Gastroesophageal sphincter (tissue), 4 donors: ENCODE results near the gene S1PR4. TPM values are rescaled to one million over a fixed set of nuclear protein-coding genes. Genes with fewer than 3 reads are reported as not detected.

ENCODE experiments used
- ATAC-seq: fragments of 150-250 bp; one replicate; pipeline ENCODE4 v1.9.1; 2016; ENCODE audit warnings: mild to moderate bottlenecking, moderate library complexity
- H3K27ac ChIP-seq, 4 donors: fragments of 200-600 bp; sonication (generic) in 3 of 4; 1 replicate in 3 of 4; 2 replicates in 1 of 4; pipeline ENCODE4 v1.5.1; 2016 to 2019
- H3K27me3 ChIP-seq: fragments of 200-600 bp; sonication (generic); one replicate; pipeline ENCODE4 v1.5.1; 2019
- H3K36me3 ChIP-seq, 2 donors: fragments of 200-600 bp; sonication (generic); one replicate each; pipeline ENCODE4 v1.5.1; 2019; ENCODE audit warnings: control low read depth in 1 of 2
- H3K4me1 ChIP-seq, 3 donors: fragments of 200-600 bp; sonication (generic); 1 replicate in 2 of 3; 2 replicates in 1 of 3; pipeline ENCODE4 v1.5.1; 2016 to 2019; ENCODE audit warnings: control low read depth in 2 of 3
- H3K4me3 ChIP-seq, 2 donors: fragments of 200-600 bp; sonication (generic); one replicate each; pipeline ENCODE4 v1.5.1; 2019; ENCODE audit warnings: mild to moderate bottlenecking in 1 of 2, moderate library complexity in 1 of 2
- H3K9me3 ChIP-seq, 3 donors: fragments of 200-600 bp; sonication (generic); one replicate each; pipeline ENCODE4 v1.5.1; 2017 to 2019; ENCODE audit warnings: control low read depth in 2 of 3
- CTCF ChIP-seq, 4 experiments: fragments of 200-600 bp in 2 of 4; fragments of 450-650 bp in 2 of 4; sonication (generic) in 1 of 4; IDR thresholded peaks; one replicate each; pipeline ENCODE4 v1.5.1; 2017 to 2019; ENCODE audit warnings: antibody characterized with exemption in 4 of 4, mild to moderate bottlenecking in 2 of 4, moderate library complexity in 2 of 4
- EP300 ChIP-seq: sonication (generic); formaldehyde crosslinking; IDR thresholded peaks from one replicate; pipeline ENCODE4 v1.6.1; 2017; ENCODE audit warnings: antibody characterized with exemption, mild to moderate bottlenecking
- POLR2A ChIP-seq, 2 donors: fragments of 450-650 bp; IDR thresholded peaks; one replicate each; pipeline ENCODE4 v1.6.1; 2017; ENCODE audit warnings: antibody characterized with exemption in 2 of 2, mild to moderate bottlenecking in 2 of 2, moderate library complexity in 1 of 2
- POLR2AphosphoS5 ChIP-seq: sonication (generic); formaldehyde crosslinking; IDR thresholded peaks from one replicate; pipeline ENCODE4 v1.6.1; 2017; ENCODE audit warnings: antibody characterized with exemption
- WGBS, 2 donors: methylation state at CpG; one replicate each; pipeline ENCODE4 v1.1.5; 2018; ENCODE audit warnings: low coverage in 1 of 2; 5-methylcytosine and 5-hydroxymethylcytosine counted together
- total RNA-seq, 4 donors: library from RNA; depleted of rRNA; stranded (reverse); fragments of >200 nt; gene quantifications; one replicate each; pipeline ENCODE4 v1.1.0, GENCODE V29; 2016

The S1PR4 gene
- total RNA-seq, 4 donors from 2014 or later: 0.20 to 1.9 (median 1.1) TPM

DNA sequence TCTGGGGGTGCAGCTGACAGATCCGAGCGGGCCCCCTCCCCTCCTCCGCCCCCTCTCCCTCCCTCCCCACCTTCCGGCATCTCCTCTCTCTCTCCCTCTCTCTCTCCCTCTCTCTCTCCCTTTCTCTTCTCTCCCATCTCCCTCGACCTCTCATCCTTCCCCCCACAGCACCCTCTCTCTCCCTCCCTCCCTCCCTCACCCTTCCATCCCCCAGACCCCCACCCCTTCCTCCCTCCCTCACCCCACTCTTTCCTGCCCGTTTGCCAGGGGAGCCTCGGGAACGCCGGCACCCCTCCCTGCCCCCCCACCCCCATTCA, 46.6 kb downstream of the S1PR4 start:
- Histone ChIP-seq H3K36me3 (no peaks in the 10 kb centered on the region), H3K27me3 (peaks cover 100% of the 10 kb centered on the region), H3K9me3 (no peaks in the 10 kb centered on the region), H3K4me1 (peaks cover 0 to 10% (median 0%) of the 10 kb centered on the region in 3 donors), H3K27ac (no peak overlapping the region), H3K4me3 (no peak overlapping the region)
- no peak for ATAC-seq
- TF ChIP-seq POLR2A (IDR thresholded peaks at IDR 0.05) (no peak), CTCF (IDR thresholded peaks at IDR 0.05) (no peak), POLR2AphosphoS5 (no peak), EP300 (no peak)
- WGBS, 2 donors: no CpG with 5 or more reads among the region's 9 CpGs

GRCh38 chr19:3225677-3226093, 47.1 kb downstream of the S1PR4 start:
- peaks cover 0 to 10% (median 0%) of the 10 kb centered on the region in 3 donors for H3K4me1 ChIP-seq
- ATAC-seq: no peak
- 50% methylated on average over 2 of the region's 16 CpGs; no CpG with 5 or more reads in 1 of the 2 donors for WGBS, 2 donors
- no peaks in the 10 kb centered on the region for H3K36me3 ChIP-seq
- H3K27me3 ChIP-seq: peaks cover 100% of the 10 kb centered on the region
- no peak for TF ChIP-seq CTCF (IDR thresholded peaks at IDR 0.05)
- no peak for TF ChIP-seq POLR2AphosphoS5
- TF ChIP-seq EP300: no peak
- no peak for TF ChIP-seq POLR2A (IDR thresholded peaks at IDR 0.05)
- no peak overlapping the region for H3K4me3 ChIP-seq
- no peak overlapping the region for H3K27ac ChIP-seq
- H3K9me3 ChIP-seq: no peaks in the 10 kb centered on the region

- TF ChIP-seq EP300 (no peak), POLR2A (IDR thresholded peaks at IDR 0.05) (no peak), POLR2AphosphoS5 (no peak), CTCF (IDR thresholded peaks at IDR 0.05) (no peak)
- Histone ChIP-seq H3K4me3 (no peak overlapping the region), H3K27me3 (peaks cover 100% of the 10 kb centered on the region), H3K36me3 (no peaks in the 10 kb centered on the region), H3K27ac (no peak overlapping the region), H3K9me3 (no peaks in the 10 kb centered on the region), H3K4me1 (peaks cover 0 to 10% (median 0%) of the 10 kb centered on the region in 3 donors)
- 80% methylated on average over 2 of the region's 12 CpGs; no CpG with 5 or more reads in 1 of the 2 donors for whole genome bisulfite sequencing, 2 donors
- ATAC-seq: no peak
Observed at GRCh38 chr19:3227054-3227626, 48.6 kb downstream of the S1PR4 start.

DNA sequence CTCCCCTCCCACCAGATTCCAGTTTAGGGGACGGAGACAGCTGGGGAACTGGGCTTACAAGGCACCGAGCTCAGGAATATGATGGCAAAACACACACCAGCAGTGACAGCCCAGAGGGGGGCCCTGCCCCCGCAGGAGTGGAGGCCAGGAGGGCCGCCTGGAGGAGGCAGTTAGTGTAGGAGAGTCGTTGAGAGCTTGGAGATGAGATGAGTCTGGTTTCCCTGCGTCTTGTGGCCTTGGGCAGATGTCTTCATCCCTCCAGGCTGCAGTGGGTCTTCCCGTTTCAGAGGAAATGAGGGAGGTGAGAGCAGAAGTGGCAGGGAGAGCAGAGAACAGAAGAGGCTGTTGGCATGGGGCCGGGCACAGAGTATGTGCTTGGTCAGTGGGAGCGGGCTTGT, 50.8 kb downstream of the S1PR4 start:
- Histone ChIP-seq H3K4me1 (peaks cover 0 to 6% (median 0%) of the 10 kb centered on the region in 3 donors), H3K27ac (no peak overlapping the region), H3K27me3 (peaks cover 100% of the 10 kb centered on the region), H3K36me3 (no peaks in the 10 kb centered on the region), H3K4me3 (no peak overlapping the region), H3K9me3 (no peaks in the 10 kb centered on the region)
- no peak for ATAC-seq
- WGBS, 2 donors: 0 to 10% methylated on average over 1 to 2 of the region's 9 CpGs
- TF ChIP-seq EP300 (no peak), POLR2AphosphoS5 (no peak), CTCF (IDR thresholded peaks at IDR 0.05) (no peak), POLR2A (IDR thresholded peaks at IDR 0.05) (no peak)

Other genes with a start within 250 kb of the S1PR4 start
- 1 to 10 TPM; 2.2 to 6.8 (median 3.4) TPM for gene ZNF77, start 233.8 kb upstream of the S1PR4 start, total RNA-seq
- under 1 TPM in 3 of 4 donors, not detected in 1; 0.19 to 0.64 (median 0.40) TPM for gene TLE6, start 201.2 kb upstream of the S1PR4 start, total RNA-seq
- gene TLE2, start 149.5 kb upstream of the S1PR4 start, total RNA-seq: 10 to 100 TPM; 27.1 to 46.1 (median 34.4) TPM
- 100 to 1,000 TPM; 502 to 905 (median 558) TPM for gene TLE5, start 116.3 kb upstream of the S1PR4 start, total RNA-seq
- gene GNA11, start 84.4 kb upstream of the S1PR4 start, total RNA-seq: 100 to 1,000 TPM in 1 of 4 donors, 10 to 100 TPM in 3; 68.4 to 154 (median 83.4) TPM
- gene GNA15, start 42.7 kb upstream of the S1PR4 start, total RNA-seq: 1 to 10 TPM; 1.2 to 9.3 (median 5.7) TPM
- gene NCLN, start 7.2 kb downstream of the S1PR4 start, total RNA-seq: 10 to 100 TPM; 18.0 to 42.3 (median 29.2) TPM
- not detected for gene CELF5, start 45.9 kb downstream of the S1PR4 start, total RNA-seq
- gene NFIC, start 187.8 kb downstream of the S1PR4 start, total RNA-seq: 100 to 1,000 TPM; 125 to 285 (median 155) TPM